Ovary (tissue), 9 donors: Measurements from ENCODE around the gene NHLRC4. TPM values are rescaled to one million over a fixed set of nuclear protein-coding genes. Genes with fewer than 3 reads are reported as not detected.

ENCODE experiments used
- DNase-seq, 5 donors: peaks; one replicate each; pipeline ENCODE4 v3.0.0-alpha.2; 2019 to 2020
- H3K27ac ChIP-seq, 2 donors: fragments of 200-600 bp; one replicate each; pipeline versions ENCODE4 v1.5.1 to v1.8.0; 2019 to 2022
- H3K27me3 ChIP-seq: fragments of 200-600 bp; one replicate; pipeline ENCODE4 v1.8.0; 2022
- H3K36me3 ChIP-seq: fragments of 200-600 bp; sonication (generic); one replicate; pipeline ENCODE4 v1.5.1; 2019
- H3K4me1 ChIP-seq: one replicate; pipeline ENCODE4 v1.8.1; 2013; ENCODE audit warnings: mild to moderate bottlenecking, moderate library complexity; ENCODE audit not compliant: insufficient read depth
- H3K4me3 ChIP-seq: fragments of 200-600 bp; sonication (generic); one replicate; pipeline ENCODE4 v1.5.1; 2017
- H3K9me3 ChIP-seq, 2 donors: fragments of 200-600 bp in 1 of 2; sonication (generic) in 1 of 2; one replicate each; pipeline versions ENCODE4 v1.5.1 to v1.8.1; 2013 to 2019; ENCODE audit warnings: mild to moderate bottlenecking in 1 of 2, moderate library complexity in 1 of 2
- EP300 ChIP-seq: sonication (generic); formaldehyde crosslinking; IDR thresholded peaks from one replicate; pipeline ENCODE4 v1.6.1; 2017; ENCODE audit warnings: antibody characterized with exemption
- POLR2A ChIP-seq: fragments of 450-650 bp; IDR thresholded peaks from one replicate; pipeline ENCODE4 v1.6.1; 2017; ENCODE audit warnings: antibody characterized with exemption, mild to moderate bottlenecking, moderate library complexity
- WGBS, 3 donors: extraction: QIAGEN DNeasy Blood & Tissue Kit in 1 of 3; methylation state at CpG; one replicate each; pipeline versions ENCODE4 v1.1.5 to v1.1.7; 2013 to 2017; 5-methylcytosine and 5-hydroxymethylcytosine counted together
- intact Hi-C, 4 donors: fragments of 100-400 bp; cut with DNase I; formaldehyde crosslinking; loops; one replicate each; pipeline versions ENCODE4 v1.11.0 to v1.15.1; 2022 to 2023
- polyA plus RNA-seq, 2 donors: library from polyadenylated mRNA; stranded (reverse); fragments of 200-250 nt in 1 of 2; fragments of 350-450 nt in 1 of 2; fragmentation: Illumina TruSeq in 1 of 2; extraction: RNeasy Lipid Tissue Mini Kit (QIAGEN cat#74804) in 1 of 2; gene quantifications; one replicate each; pipeline ENCODE4 v1.2.3, GENCODE V29; 2013 to 2014
- total RNA-seq, 7 donors: library from RNA; depleted of rRNA in 2 of 7; stranded (reverse); fragments of >200 nt in 2 of 7; fragmentation: NEBNext Ultra II Directional in 3 of 7; extraction: Animal tissue kit (Norgen Biotek cat#: 25700) in 3 of 7; gene quantifications; one replicate each; pipeline versions ENCODE4 v1.1.0 to v1.2.4, GENCODE V29; 2016 to 2023
- TF ChIP-seq, protein P1 (sequence below), 3 donors: fragments of 450-650 bp in 2 of 3; fragments of 200-600 bp in 1 of 3; IDR thresholded peaks; one replicate each; pipeline versions ENCODE4 v1.5.1 to v1.8.0; 2016 to 2022; ENCODE audit warnings: antibody characterized with exemption in 3 of 3, mild to moderate bottlenecking in 1 of 3
- donor health status: DM: no; HTN: no; CAD: no; lungs with moderate emphysema.
- donor health status: DM: no; HTN: no; CAD: no.
- donor health status: Bipolar disorder and iron deficiency.
- donor health status: DM: yes; HTN: yes; CAD: no.
- donor health status: DM: no; HTN: no; CAD: no.
- donor health status: DM: yes; HTN: yes; CAD: no.

NHLRC4 gene
- total and polyA plus RNA-seq, 9 donors: 0.53 to 15.4 (median 5.0) TPM

DNA sequence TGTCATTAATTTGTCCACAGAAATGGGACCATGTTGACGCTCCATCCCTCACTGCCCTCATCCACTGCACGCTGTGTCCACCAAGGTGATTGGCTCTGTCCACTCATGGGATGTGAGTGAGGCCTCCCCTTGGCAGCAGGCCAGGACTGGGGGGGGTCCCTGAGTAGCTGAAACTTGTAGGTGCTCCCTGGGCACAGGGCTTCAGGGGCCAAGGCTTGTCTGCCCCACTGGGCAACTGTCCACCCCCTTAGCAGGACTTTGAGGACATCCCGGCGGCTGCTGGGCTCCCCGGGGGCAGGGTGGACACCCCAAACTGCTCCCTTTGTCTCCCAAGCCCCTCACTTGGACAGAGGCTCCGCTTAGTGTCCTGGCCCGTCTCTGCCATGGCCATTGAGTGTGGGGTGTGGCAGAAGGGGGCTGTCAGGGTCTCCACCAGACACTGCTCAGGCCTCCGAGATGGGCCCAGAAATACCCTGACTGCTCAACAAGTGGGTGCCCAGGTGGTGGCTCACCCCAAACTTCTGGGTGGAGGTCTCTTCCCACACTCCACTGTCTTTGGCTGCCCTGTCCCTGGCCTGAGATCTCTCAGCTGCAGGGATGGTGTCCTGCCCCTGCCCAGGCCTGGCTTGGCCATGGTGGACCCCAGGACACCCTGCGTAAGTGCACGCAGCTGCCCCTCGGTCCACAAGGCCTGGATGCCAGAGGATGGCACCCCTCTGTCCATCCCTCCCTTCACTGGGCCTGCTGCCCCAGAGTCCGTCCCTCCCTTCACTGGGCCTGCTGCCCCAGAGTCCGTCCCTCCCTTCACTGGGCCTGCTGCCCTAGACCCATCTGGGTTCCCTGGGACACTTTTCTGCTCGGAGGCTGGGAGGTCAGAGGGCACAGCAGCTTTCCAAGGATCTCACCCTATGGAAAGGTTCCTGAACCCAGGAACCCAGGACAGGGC lies 20.1 kb downstream of the NHLRC4 start:
- no peaks in the 10 kb centered on the region for H3K36me3 ChIP-seq
- peaks cover 13% of the 10 kb centered on the region for H3K4me1 ChIP-seq
- no peaks in the 10 kb centered on the region for H3K27me3 ChIP-seq
- no peak overlapping the region for H3K27ac ChIP-seq
- DNase-seq: peak in 3 of 5 donors; percentile 59 to 69 (median 65)
- intact Hi-C loops: loop anchor here in 1 of 4 donors (5.0 kb wide), 1 partner anchor 70 kb away; no protein-coding TSS in a partner anchor
- 41 to 54% (median 52%) methylated on average over 14 of the region's 14 CpGs for WGBS, 3 donors
- no peak for TF ChIP-seq POLR2A
- no peak for TF ChIP-seq EP300
- TF ChIP-seq, protein P1, sequence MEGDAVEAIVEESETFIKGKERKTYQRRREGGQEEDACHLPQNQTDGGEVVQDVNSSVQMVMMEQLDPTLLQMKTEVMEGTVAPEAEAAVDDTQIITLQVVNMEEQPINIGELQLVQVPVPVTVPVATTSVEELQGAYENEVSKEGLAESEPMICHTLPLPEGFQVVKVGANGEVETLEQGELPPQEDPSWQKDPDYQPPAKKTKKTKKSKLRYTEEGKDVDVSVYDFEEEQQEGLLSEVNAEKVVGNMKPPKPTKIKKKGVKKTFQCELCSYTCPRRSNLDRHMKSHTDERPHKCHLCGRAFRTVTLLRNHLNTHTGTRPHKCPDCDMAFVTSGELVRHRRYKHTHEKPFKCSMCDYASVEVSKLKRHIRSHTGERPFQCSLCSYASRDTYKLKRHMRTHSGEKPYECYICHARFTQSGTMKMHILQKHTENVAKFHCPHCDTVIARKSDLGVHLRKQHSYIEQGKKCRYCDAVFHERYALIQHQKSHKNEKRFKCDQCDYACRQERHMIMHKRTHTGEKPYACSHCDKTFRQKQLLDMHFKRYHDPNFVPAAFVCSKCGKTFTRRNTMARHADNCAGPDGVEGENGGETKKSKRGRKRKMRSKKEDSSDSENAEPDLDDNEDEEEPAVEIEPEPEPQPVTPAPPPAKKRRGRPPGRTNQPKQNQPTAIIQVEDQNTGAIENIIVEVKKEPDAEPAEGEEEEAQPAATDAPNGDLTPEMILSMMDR (IDR thresholded peaks at IDR 0.05): no peak
- no peak overlapping the region for H3K4me3 ChIP-seq
- H3K9me3 ChIP-seq: no peaks in the 10 kb centered on the region

DNA sequence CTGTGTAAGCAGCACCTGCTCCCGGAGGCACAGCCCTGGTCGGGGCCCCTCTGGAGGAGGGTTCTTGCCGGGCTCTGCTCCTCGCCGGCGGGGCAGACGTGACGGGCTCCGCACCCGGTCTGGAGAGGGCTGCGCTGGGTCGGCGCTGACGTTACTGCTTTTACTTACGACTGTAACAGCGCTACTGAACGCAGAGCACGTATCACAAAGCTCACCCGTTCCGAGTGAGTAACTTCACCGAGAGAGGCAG lies 21.8 kb downstream of the NHLRC4 start:
- H3K27ac ChIP-seq: peak overlapping the region; percentile 89 to 97
- intact Hi-C loops: loop anchor here in 1 of 4 donors (5.0 kb wide), 1 partner anchor 69 kb away; no protein-coding TSS in a partner anchor
- 0 to 2% (median 1%) methylated on average over 21 of the region's 21 CpGs for WGBS, 3 donors

DNA sequence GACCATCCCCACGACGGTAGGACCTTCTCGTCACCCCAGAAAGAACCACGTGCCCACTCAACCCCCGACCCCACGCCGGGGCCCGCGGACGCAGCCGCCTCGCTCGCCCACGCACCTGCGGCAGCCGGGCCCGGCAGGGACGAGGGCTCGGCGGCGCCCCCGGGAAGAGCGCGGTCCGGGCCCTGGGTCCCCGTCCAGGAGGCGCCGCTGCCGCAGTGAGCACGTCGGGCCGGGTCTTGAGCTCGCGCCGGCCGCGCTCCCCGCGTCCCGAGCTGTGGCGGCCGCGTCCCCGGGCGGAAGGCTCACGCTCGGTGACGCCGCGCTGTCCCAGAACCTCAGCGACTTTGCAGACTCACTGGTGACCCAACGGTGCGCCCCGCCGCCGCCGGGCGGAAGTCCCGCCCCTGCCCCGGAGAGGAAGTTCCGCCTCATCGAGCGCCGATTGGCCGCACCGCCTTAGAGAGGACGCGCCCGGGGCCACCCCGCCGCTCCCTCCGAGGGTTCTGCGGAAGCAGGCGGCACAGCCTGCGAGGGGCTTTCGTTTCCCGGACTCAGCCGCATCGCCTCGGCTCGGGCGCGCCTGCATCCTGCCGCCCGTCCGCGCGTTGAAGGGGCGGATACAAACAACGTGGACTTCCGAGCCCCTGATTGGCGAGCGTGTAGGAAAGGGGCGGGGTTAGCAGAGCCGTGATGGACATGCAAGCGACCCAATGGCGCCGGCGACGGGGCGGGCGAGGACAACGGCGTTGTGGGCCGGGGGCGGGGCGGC lies 22.3 kb downstream of the NHLRC4 start:
- Histone ChIP-seq H3K36me3 (no peaks in the 10 kb centered on the region), H3K4me3 (peak overlapping the region; percentile 92), H3K4me1 (peaks cover 13% of the 10 kb centered on the region), H3K27me3 (no peaks in the 10 kb centered on the region), H3K9me3 (no peaks in the 10 kb centered on the region), H3K27ac (peak overlapping the region; percentile 89 to 97)
- WGBS, 3 donors: 0 to 1% (median 1%) methylated on average over 90 to 107 of the region's 107 CpGs
- TF ChIP-seq POLR2A (peak; percentile 69), EP300 (no peak)
- TF ChIP-seq, protein P1 (IDR thresholded peaks at IDR 0.05): no peak
- intact Hi-C loops: loop anchor here in 1 of 4 donors (5.0 kb wide), 1 partner anchor 68 kb away; no protein-coding TSS in a partner anchor
- peak; percentile 97 to 99 (median 98) for DNase-seq

More for the DNA sequence above, 21.8 kb downstream of the NHLRC4 start:
- H3K4me3 ChIP-seq: peak overlapping the region; percentile 92
- H3K9me3 ChIP-seq: no peaks in the 10 kb centered on the region
- H3K36me3 ChIP-seq: no peaks in the 10 kb centered on the region
- no peak for TF ChIP-seq POLR2A
- TF ChIP-seq, protein P1 (IDR thresholded peaks at IDR 0.05): no peak
- TF ChIP-seq EP300: no peak
- DNase-seq: peak in 3 of 5 donors; percentile 44 to 69 (median 47)
- H3K27me3 ChIP-seq: no peaks in the 10 kb centered on the region
- H3K4me1 ChIP-seq: peaks cover 13% of the 10 kb centered on the region

DNA sequence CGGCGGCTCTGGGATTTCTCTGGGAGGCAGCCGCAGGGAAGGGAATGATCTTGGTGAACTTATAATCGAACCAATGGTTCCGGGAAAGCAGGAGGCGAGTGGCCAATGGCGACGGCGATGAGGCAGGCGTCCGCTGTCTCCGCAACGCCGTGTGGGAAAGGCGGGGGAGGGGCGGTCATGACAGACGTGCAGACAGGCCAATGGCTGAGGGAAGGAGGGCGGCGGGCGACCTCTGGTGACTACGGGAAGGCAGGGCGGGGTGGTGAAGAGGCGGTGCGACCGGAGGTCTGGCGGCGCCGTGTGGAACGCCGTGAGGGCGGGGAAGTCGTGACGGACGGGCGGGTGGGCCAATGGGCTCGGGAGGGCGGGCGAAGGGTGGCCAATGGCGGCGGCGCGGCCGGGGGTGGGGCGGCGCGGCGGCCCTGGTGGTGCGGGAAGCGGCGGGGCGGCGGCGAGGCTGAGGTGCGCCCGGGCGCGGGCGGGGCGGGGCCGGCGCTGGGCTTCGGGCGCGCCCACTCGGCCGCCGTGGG lies 22.9 kb downstream of the NHLRC4 start, which contains the start of gene RAB40C:
RAB40C (plus strand) TSS at position 409 of the 530 bp plus-strand sequence. CDS start 226 bp downstream, outside the sequence.
- Histone ChIP-seq H3K27me3 (no peaks in the 10 kb centered on the region), H3K9me3 (no peaks in the 10 kb centered on the region), H3K4me3 (peak within 1 kb of the TSS; percentile 92), H3K27ac (peak within 1 kb of the TSS; percentile 89 to 97), H3K36me3 (no peaks in the 10 kb centered on the region), H3K4me1 (peaks cover 13% of the 10 kb centered on the region)
- intact Hi-C loops: loop anchor here in 3 of 4 donors (5.0 kb wide), 3 partner anchors 38 to 68 kb away; partner anchors contain the start of gene METTL26 (in 1 of the 3)
- TF ChIP-seq EP300 (peak; percentile 76), POLR2A (peak; percentile 42)
- TF ChIP-seq, protein P1 (IDR thresholded peaks at IDR 0.05): peak in 2 of 3 donors; percentile 19 to 54
- WGBS, 3 donors: 1 to 2% (median 1%) methylated on average over 38 to 61 of the region's 67 CpGs
- peak; percentile 99 for DNase-seq
